HG02938 (cell line): ENCODE data around the gene CCDC30.

Experiments used
- ATAC-seq: cut with Tn5 transposase; IDR thresholded peaks from one replicate; pipeline ENCODE4 v1.9.1; 2021; ENCODE audit warnings: mild to moderate bottlenecking, moderate library complexity; ENCODE audit not compliant: unreplicated experiment

CCDC30 gene

GRCh38 chr1:42462828-42463763 is at the start of gene CCDC30:
TSS of gene CCDC30 (plus strand) at chr1:42463286. CDS start at chr1:42480552, 17,266 bp downstream.
- ATAC-seq: peak; percentile 99

- no peak for ATAC-seq
Measured at GRCh38 chr1:42414551-42415496, 48.3 kb upstream of the CCDC30 start.

GRCh38 chr1:42417166-42417565 is 45.9 kb upstream of the CCDC30 start:
- no peak for ATAC-seq

- no peak for ATAC-seq
Measured at GRCh38 chr1:42418516-42418915, 44.6 kb upstream of the CCDC30 start.

GRCh38 chr1:42419126-42419821 is 43.8 kb upstream of the CCDC30 start:
- ATAC-seq: no peak

- ATAC-seq: no peak
Measured at GRCh38 chr1:42420121-42420520, 43.0 kb upstream of the CCDC30 start.

- ATAC-seq: no peak
Measured at GRCh38 chr1:42420911-42421585, 42.0 kb upstream of the CCDC30 start.

- no peak for ATAC-seq
Measured at GRCh38 chr1:42422737-42423136, 40.3 kb upstream of the CCDC30 start.

- no peak for ATAC-seq
Measured at GRCh38 chr1:42423681-42424080, 39.4 kb upstream of the CCDC30 start.

- no peak for ATAC-seq
Measured at GRCh38 chr1:42424201-42424600, 38.9 kb upstream of the CCDC30 start.

GRCh38 chr1:42427240-42427639 is 35.8 kb upstream of the CCDC30 start:
- no peak for ATAC-seq

GRCh38 chr1:42429603-42430002 is 33.5 kb upstream of the CCDC30 start:
- ATAC-seq: no peak

- ATAC-seq: no peak
Measured at GRCh38 chr1:42430286-42431135, 32.6 kb upstream of the CCDC30 start.

- no peak for ATAC-seq
Measured at GRCh38 chr1:42431514-42431913, 31.6 kb upstream of the CCDC30 start.

GRCh38 chr1:42432714-42433113 is 30.4 kb upstream of the CCDC30 start:
- ATAC-seq: no peak

GRCh38 chr1:42433369-42433768 is 29.7 kb upstream of the CCDC30 start:
- ATAC-seq: no peak

GRCh38 chr1:42434340-42434739 is 28.7 kb upstream of the CCDC30 start:
- no peak for ATAC-seq

GRCh38 chr1:42439940-42440339 is 23.1 kb upstream of the CCDC30 start:
- no peak for ATAC-seq

- no peak for ATAC-seq
Measured at GRCh38 chr1:42442662-42443061, 20.4 kb upstream of the CCDC30 start.
